H9 (cell line): ENCODE measurements around the gene PRKD2. TPM values are rescaled to one million over a fixed set of nuclear protein-coding genes. Genes with fewer than 3 reads are reported as not detected.

ENCODE experiments used
- DNase-seq: peaks from one replicate; pipeline ENCODE4 v3.0.0-alpha.2; 2017
- H2AFZ ChIP-seq: one replicate; pipeline ENCODE4 v1.6.1; 2013; ENCODE audit warnings: mild to moderate bottlenecking, low read length, control low read depth, moderate library complexity
- H2AK5ac ChIP-seq: 2 replicates; pipeline ENCODE4 v1.6.1; 2013; ENCODE audit warnings: low read length, control low read depth, mixed read lengths; ENCODE audit not compliant: insufficient read length
- H2BK120ac ChIP-seq: one replicate; pipeline ENCODE4 v1.6.1; 2013; ENCODE audit warnings: low read depth, mild to moderate bottlenecking, low read length, control low read depth, inconsistent platforms; ENCODE audit not compliant: poor library complexity, severe bottlenecking
- H2BK12ac ChIP-seq: 2 replicates; pipeline ENCODE4 v1.6.1; 2013; ENCODE audit warnings: low read length, control low read depth, mixed read lengths, low read depth; ENCODE audit not compliant: insufficient read length
- H2BK15ac ChIP-seq: 2 replicates; pipeline ENCODE4 v1.6.1; 2013; ENCODE audit warnings: low read depth, low read length, control low read depth
- H2BK20ac ChIP-seq: one replicate; pipeline ENCODE4 v1.6.1; 2013; ENCODE audit warnings: low read depth, mild to moderate bottlenecking, low read length, control low read depth, inconsistent platforms; ENCODE audit not compliant: poor library complexity, severe bottlenecking
- H2BK5ac ChIP-seq: 2 replicates; pipeline ENCODE4 v1.6.1; 2013; ENCODE audit warnings: low read length, control low read depth, mixed read lengths; ENCODE audit not compliant: insufficient read length
- H3K14ac ChIP-seq: 2 replicates; pipeline ENCODE4 v1.6.1; 2013; ENCODE audit warnings: low read length, control low read depth; ENCODE audit not compliant: insufficient read depth
- H3K18ac ChIP-seq: 2 replicates; pipeline ENCODE4 v1.6.1; 2013; ENCODE audit warnings: low read depth, mild to moderate bottlenecking, mixed read lengths, low read length, control low read depth; ENCODE audit not compliant: insufficient read length
- H3K23ac ChIP-seq: 2 replicates; pipeline ENCODE4 v1.6.1; 2013; ENCODE audit warnings: low read length, control low read depth, mixed read lengths, low read depth; ENCODE audit not compliant: insufficient read length
- H3K23me2 ChIP-seq: 2 replicates; pipeline ENCODE4 v1.6.1; 2013; ENCODE audit warnings: low read depth, mild to moderate bottlenecking, mixed read lengths, low read length, control low read depth; ENCODE audit not compliant: insufficient read length, poor library complexity, severe bottlenecking
- H3K27ac ChIP-seq: 2 replicates; pipeline ENCODE4 v1.5.1; 2013; ENCODE audit warnings: low read length, control low read depth, mixed read lengths, low read depth; ENCODE audit not compliant: insufficient read length
- H3K27me3 ChIP-seq: 2 replicates; pipeline ENCODE4 v1.6.1; 2013; ENCODE audit warnings: low read length, control low read depth, inconsistent platforms; ENCODE audit not compliant: insufficient read depth
- H3K4ac ChIP-seq: 2 replicates; pipeline ENCODE4 v1.6.1; 2013; ENCODE audit warnings: low read depth, mild to moderate bottlenecking, control low read depth, inconsistent platforms, low read length, moderate library complexity
- H3K4me1 ChIP-seq: 2 replicates; pipeline ENCODE4 v1.6.1; 2013; ENCODE audit warnings: low read length, control low read depth, inconsistent platforms; ENCODE audit not compliant: insufficient read depth
- H3K4me2 ChIP-seq: 2 replicates; pipeline ENCODE4 v1.6.1; 2013; ENCODE audit warnings: low read length, control low read depth, mixed read lengths; ENCODE audit not compliant: insufficient read length, insufficient read depth
- H3K56ac ChIP-seq: 2 replicates; pipeline ENCODE4 v1.6.1; 2013; ENCODE audit warnings: low read depth, mild to moderate bottlenecking, mixed read lengths, low read length, control low read depth; ENCODE audit not compliant: insufficient read length
- H3K79me1 ChIP-seq: 2 replicates; pipeline ENCODE4 v1.6.1; 2013; ENCODE audit warnings: low read depth, mild to moderate bottlenecking, moderate library complexity, low read length, control low read depth, inconsistent platforms; ENCODE audit not compliant: insufficient read depth, poor library complexity, severe bottlenecking
- H3K79me2 ChIP-seq: 2 replicates; pipeline ENCODE4 v1.6.1; 2013; ENCODE audit warnings: low read length, control low read depth, inconsistent platforms; ENCODE audit not compliant: insufficient read depth
- H3K9ac ChIP-seq: 2 replicates; pipeline ENCODE4 v1.6.1; 2013; ENCODE audit warnings: low read length, control low read depth, mixed read lengths; ENCODE audit not compliant: insufficient read length; ENCODE audit errors: extremely low read depth
- H3K9me3 ChIP-seq: one replicate; pipeline ENCODE4 v1.6.1; 2013; ENCODE audit warnings: low read depth, low read length, inconsistent platforms; ENCODE audit not compliant: control insufficient read depth
- H3T11ph ChIP-seq: one replicate; pipeline ENCODE4 v1.6.1; 2013; ENCODE audit warnings: mild to moderate bottlenecking, low read length, control low read depth, inconsistent platforms
- H4K20me1 ChIP-seq: one replicate; pipeline ENCODE4 v1.6.1; 2013; ENCODE audit not compliant: control insufficient read depth, insufficient read length, insufficient read depth
- H4K5ac ChIP-seq: 2 replicates; pipeline ENCODE4 v1.6.1; 2013; ENCODE audit warnings: low read depth, mild to moderate bottlenecking, mixed read lengths, low read length, control low read depth; ENCODE audit not compliant: insufficient read length
- H4K8ac ChIP-seq: replicated peaks from 2 replicates; pipeline ENCODE4 v1.6.1; 2013; ENCODE audit warnings: low read length, control low read depth, mixed read lengths, low read depth; ENCODE audit not compliant: insufficient read length
- H4K91ac ChIP-seq: 2 replicates; pipeline ENCODE4 v1.6.1; 2013; ENCODE audit warnings: low read depth, mild to moderate bottlenecking, moderate library complexity, mixed read lengths, low read length, control low read depth; ENCODE audit not compliant: insufficient read length
- H3K27ac Mint-ChIP-seq, 3 experiments: 2 replicates in 2 of 3; 3 replicates in 1 of 3; pipeline ENCODE4 v1.8.0; 2020 to 2021; ENCODE audit warnings: mixed read lengths in 3 of 3, mild to moderate bottlenecking in 1 of 3, moderate library complexity in 1 of 3
- H3K27me3 Mint-ChIP-seq: 2 replicates; pipeline ENCODE4 v1.8.0; 2021; ENCODE audit warnings: low read depth, mild to moderate bottlenecking, moderate library complexity, mixed read lengths
- H3K36me3 Mint-ChIP-seq, 3 experiments: 2 replicates in 2 of 3; 3 replicates in 1 of 3; pipeline ENCODE4 v1.8.0; 2020 to 2021; ENCODE audit warnings: low read depth in 3 of 3, mixed read lengths in 3 of 3; ENCODE audit not compliant: insufficient read depth in 1 of 3
- H3K4me1 Mint-ChIP-seq, 2 experiments: 2 replicates each; pipeline ENCODE4 v1.8.0; 2020; ENCODE audit warnings: mixed read lengths in 2 of 2
- H3K4me3 Mint-ChIP-seq, 2 experiments: 2 replicates in 1 of 2; 3 replicates in 1 of 2; pipeline ENCODE4 v1.8.0; 2020 to 2021; ENCODE audit warnings: mild to moderate bottlenecking in 2 of 2, mixed read lengths in 2 of 2, moderate library complexity in 1 of 2
- H3K9me3 Mint-ChIP-seq, 2 experiments: 2 replicates in 1 of 2; 3 replicates in 1 of 2; pipeline ENCODE4 v1.8.0; 2020; ENCODE audit warnings: mild to moderate bottlenecking in 2 of 2, mixed read lengths in 2 of 2, moderate library complexity in 1 of 2
- CTCF ChIP-seq: fragments of 200-600 bp; sonication (generic); conservative IDR thresholded peaks from 3 replicates; pipeline ENCODE4 v1.8.0; 2021; ENCODE audit warnings: antibody characterized with exemption, mild to moderate bottlenecking
- WGBS: extraction: QIAGEN DNeasy Blood & Tissue Kit; methylation state at CpG from one replicate; pipeline ENCODE4 v1.1.7; 2013; ENCODE audit warnings: missing lambda C conversion rate, low lambda C conversion rate, mixed read lengths; ENCODE audit not compliant: insufficient read length; ENCODE audit errors: extremely low coverage; 5-methylcytosine and 5-hydroxymethylcytosine counted together
- total RNA-seq: library from RNA; stranded (reverse); gene quantifications from 2 replicates; pipeline ENCODE4 v1.2.1, GENCODE V29; 2021

PRKD2 gene
- total RNA-seq, 1 experiment from 2014 or later: 60.7 TPM

DNA sequence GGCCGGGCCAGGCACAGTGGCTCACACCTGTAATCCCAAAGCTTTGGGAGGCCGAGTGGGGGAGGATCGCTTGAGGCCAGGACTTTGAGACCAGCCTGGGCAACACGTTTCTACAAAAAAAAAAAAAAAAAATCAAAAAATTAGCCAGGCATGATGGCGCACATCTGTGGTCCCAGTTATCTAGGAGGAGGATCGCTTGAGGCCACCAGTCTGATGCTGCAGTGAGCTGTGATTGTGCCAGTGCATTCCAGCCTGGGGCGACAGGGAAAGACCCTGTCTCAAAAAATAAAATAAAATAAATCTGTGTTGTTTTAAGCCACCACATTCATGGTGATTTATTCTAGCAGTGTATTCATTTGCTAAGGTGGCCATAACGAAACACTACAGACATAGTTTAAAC lies 51.8 kb downstream of the PRKD2 start:
- WGBS: no CpG with 5 or more reads among the region's 8 CpGs

More for the DNA sequence above, 51.8 kb downstream of the PRKD2 start:
- Histone ChIP-seq H2AK5ac (no peak overlapping the region), H3K4me1 (no peaks in the 10 kb centered on the region), H3K23ac (no peak overlapping the region), H3K9ac (no peak overlapping the region), H3K4me2 (no peak overlapping the region), H2BK15ac (no peak overlapping the region), H3K14ac (no peak overlapping the region), H2BK12ac (no peak overlapping the region), H3T11ph (no peak overlapping the region), H4K8ac (no peak overlapping the region), H3K4ac (no peak overlapping the region), H3K23me2 (peaks cover 7% of the 10 kb centered on the region), H3K79me1 (no peaks in the 10 kb centered on the region), H3K9me3 (no peaks in the 10 kb centered on the region), H4K5ac (no peak overlapping the region), H4K20me1 (no peaks in the 10 kb centered on the region), H2AFZ (no peak overlapping the region), H3K18ac (no peak overlapping the region), H2BK5ac (no peak overlapping the region), H3K79me2 (no peaks in the 10 kb centered on the region), H3K56ac (no peak overlapping the region), H4K91ac (no peak overlapping the region), H3K27me3 (no peaks in the 10 kb centered on the region), H2BK120ac (no peak overlapping the region), H3K27ac (no peak overlapping the region), H2BK20ac (no peak overlapping the region)
- no peak for DNase-seq
- Mint-ChIP-seq H3K36me3 (no peaks in the 10 kb centered on the region), H3K27me3 (peaks cover 12% of the 10 kb centered on the region), H3K27ac (no peak overlapping the region), H3K4me3 (no peak overlapping the region), H3K9me3 (no peaks in the 10 kb centered on the region; a peak in 1 of 5 replicates), H3K4me1 (peaks cover 8 to 11% of the 10 kb centered on the region in 2 experiments)
- no peak for TF ChIP-seq CTCF
